HG03439 (cell line): Measurements from ENCODE around the gene BRAP.
"Not testable (repeated sequence)": the region's sequence is repeated elsewhere in the genome, so short reads cannot be mapped to it uniquely, and the experiment has no call there.

ENCODE experiments used
- ATAC-seq: cut with Tn5 transposase; IDR thresholded peaks from one replicate; pipeline ENCODE4 v1.9.1; 2021; ENCODE audit warnings: mild to moderate bottlenecking, moderate library complexity; ENCODE audit not compliant: unreplicated experiment

BRAP gene

DNA sequence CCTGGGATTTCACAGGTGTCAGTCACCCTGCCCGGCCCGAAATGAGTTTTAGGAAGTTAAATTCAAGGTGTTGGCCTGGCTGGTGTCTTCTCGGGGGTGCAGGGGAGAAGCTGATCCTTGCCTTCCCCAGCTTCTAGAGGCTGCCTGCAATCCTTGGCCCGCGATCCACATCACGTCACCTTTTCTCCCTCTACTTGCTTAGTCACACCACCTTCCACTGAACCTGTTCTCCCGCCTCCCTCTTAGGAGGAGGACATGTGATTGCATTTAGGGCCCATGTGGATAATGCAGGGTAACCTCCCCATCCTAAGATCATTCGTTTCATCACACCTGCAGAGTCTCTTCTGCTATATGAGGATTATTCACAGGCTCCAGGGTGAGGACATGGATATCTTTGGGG, 61.2 kb downstream of the BRAP start:
- no peak for ATAC-seq

DNA sequence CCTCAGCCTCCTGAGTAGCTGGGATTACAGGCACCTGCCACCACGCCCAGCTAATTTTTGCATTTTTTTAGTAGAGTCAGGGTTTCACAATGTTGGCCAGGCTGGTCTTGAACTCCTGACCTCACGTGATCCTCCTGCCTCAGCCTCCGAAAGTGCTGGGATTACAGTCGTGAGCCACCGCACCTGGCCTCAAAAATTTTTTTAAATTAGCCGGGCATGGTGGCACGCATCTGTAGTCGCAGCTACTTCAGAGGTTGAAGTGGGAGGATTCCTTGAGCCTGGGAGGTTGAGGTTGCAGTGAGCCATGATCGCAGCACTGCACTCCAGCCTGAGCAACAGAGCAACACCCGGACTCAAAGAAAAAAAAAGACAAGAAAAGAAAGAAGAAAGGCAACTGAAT, 67.9 kb downstream of the BRAP start:
- ATAC-seq: not testable (repeated sequence)

DNA sequence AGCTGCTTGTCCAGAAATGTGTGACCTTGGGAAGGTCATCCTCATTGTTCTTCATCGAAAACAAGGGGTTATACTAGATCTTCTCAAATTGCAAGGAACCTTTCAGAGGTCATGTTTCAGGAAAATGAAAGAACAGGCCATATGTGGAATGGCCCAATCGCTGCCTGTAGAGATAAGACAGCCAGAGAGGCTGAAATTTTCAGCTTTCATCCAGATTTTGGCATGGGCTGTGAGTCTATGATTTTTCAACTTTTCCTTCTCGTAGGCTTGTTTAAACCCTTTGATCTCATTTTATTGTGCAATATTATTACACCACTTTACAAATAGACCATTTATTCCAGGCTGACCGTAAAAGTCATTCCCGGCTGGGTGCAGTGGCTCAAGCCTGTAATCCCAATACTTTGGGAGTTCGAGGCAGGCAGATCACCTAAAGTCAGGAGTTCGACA, 69.6 kb downstream of the BRAP start:
- ATAC-seq: no peak

- no peak for ATAC-seq
Measured at GRCh38 chr12:111607239-111607638, 78.5 kb downstream of the BRAP start.

GRCh38 chr12:111606767-111607230, 79.0 kb downstream of the BRAP start:
- ATAC-seq: no peak

DNA sequence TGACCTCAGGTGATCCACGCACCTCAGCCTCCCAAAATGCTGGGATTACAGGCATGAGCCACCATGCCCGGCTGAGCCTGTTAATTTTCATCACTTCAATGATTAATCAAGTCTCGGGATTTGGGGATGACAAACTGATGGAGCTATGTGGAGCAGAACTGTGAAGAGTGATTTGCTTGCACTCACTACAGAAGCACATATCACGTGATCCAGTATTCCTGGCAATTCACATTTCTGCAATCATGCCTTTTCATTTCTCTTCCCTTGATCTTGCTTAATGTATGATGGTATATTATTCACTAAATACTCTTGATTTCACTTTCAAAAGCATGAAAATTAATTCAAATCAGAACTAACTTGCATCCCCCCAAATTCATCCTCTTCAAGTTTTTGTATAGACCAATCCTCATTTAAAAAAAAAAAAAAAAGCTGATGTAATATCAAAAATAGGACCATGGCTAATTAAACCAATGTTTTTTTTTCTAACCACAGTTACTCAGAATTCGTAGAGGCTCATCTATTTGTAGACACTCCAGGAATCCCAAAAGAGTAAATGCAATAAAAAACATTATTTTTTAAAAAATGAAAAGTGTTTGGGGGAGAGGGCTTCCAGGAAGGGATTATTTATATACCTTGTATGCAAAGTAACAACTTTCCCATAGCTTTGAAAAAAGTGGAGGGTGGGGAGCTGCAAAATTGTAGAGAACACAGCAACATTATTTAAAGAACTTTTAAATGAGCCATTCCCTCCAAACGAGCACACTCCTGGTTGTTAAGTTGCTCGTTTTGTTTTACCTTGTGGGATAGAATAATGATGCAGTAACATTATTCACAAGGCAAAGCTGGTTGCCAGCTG, 79.6 kb downstream of the BRAP start:
- no peak for ATAC-seq

DNA sequence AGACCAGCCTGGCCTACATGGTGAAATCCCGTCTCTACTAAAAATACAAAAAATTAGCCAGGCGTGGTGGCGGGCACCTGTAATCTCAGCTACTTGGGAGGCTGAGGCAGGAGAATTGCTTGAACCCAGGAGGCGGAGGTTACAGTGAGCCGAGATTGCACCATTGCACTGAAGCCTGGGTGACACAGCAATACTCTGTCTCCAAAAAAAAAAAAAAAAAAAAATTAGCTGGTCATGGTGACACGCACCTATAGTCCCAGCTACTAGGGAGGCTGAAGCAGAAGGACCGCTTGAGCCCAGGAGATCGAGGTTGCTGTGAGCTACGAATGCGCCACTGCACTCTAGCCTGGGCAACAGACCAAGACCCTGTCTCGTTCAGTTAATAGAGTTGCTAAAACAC, 82.9 kb downstream of the BRAP start:
- not testable (repeated sequence) for ATAC-seq

DNA sequence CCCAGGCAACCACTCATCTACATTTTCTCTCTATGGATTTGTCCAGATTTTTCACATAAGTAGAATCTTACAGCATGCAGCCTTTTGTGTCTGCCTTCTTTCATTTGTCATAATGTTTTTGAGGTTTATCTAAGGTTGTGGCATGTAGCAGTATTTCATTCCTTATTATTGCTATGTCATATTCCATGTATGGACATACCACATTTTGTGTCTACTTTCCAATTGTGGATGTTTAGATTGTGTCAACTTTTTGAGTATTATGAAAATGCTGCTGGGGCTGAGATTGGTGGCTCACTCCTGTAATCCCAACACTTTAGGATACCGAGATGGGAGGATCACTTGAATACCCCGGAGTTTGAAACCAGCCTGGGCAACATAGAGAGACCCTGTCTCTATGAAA, 83.4 kb downstream of the BRAP start:
- ATAC-seq: no peak

DNA sequence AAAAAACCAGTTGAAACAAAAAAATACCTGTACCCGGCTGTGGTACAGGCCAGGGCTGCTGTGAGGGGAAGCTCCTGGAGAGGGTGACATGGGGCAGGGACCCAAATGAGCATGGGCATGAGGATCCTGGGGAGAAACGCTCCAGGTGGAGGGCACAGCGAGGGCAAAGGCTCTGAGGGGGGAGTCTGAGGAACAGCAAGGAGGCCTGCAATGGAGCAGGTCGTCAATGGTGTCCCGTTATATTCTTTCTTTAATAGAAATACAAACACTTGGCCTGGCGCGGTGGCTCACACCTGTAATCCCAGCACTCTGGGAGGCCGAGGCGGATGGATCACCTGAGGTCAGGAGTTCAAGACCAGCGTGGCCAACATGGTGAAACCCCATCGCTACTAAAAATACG, 84.8 kb downstream of the BRAP start:
- ATAC-seq: not testable (repeated sequence)

DNA sequence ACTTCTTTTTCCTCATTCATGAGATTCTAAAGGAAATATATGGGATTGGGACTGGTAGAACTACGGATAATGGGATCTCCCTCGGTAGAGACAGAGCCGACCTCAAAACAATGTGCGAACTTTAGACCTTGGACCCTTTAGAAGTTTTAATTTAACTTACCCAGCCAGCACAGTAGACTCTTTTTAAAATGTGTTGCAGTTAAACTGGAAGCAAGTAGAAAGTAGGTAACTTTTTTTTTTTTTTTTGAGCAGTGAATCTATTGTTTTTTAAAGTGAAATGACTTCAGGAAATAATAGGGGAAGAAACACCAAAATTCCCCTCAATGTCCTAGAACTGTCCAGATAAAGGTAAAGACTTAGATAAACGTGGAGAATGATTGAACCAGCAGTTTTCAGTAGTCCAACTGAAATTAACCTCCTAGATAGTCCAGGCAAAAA, 85.5 kb downstream of the BRAP start:
- no peak for ATAC-seq

DNA sequence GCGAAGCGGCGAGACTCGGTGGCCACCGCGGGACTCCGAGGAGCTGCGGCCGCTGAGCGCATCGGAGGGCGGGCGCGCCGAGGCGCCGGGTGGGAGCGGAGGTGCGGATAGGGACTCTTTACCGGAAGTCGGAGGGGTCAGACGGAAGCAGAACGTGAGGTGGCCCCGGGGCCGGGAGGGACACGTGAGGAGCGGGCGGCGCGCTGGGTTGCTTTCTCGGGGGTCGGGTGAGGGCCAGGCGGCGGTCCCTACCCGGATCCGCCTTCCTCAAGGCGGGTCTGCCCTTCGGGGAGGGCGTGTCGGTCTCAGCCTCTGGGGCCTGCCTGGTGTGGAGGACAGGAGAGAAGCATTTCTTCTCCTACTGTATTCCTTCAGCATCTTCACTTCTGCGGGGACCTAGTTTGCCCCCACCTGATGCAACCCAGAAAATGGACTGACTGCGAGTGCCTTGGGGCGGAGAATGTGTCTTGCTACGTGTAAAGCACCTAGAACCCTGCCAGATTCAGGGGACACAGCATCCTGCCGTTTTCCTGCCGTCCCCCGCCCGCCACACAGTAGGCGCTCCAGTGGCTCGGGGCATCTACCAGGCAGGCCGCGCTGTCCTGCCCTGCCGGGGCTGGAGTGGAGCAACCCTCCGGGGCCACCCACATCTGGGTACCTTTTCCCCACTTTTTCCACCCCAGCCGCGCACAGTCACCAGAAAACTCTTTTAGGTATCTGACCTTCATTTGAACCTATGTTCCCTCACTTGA, 86.1 kb downstream of the BRAP start:
- peak; percentile 74 for ATAC-seq

DNA sequence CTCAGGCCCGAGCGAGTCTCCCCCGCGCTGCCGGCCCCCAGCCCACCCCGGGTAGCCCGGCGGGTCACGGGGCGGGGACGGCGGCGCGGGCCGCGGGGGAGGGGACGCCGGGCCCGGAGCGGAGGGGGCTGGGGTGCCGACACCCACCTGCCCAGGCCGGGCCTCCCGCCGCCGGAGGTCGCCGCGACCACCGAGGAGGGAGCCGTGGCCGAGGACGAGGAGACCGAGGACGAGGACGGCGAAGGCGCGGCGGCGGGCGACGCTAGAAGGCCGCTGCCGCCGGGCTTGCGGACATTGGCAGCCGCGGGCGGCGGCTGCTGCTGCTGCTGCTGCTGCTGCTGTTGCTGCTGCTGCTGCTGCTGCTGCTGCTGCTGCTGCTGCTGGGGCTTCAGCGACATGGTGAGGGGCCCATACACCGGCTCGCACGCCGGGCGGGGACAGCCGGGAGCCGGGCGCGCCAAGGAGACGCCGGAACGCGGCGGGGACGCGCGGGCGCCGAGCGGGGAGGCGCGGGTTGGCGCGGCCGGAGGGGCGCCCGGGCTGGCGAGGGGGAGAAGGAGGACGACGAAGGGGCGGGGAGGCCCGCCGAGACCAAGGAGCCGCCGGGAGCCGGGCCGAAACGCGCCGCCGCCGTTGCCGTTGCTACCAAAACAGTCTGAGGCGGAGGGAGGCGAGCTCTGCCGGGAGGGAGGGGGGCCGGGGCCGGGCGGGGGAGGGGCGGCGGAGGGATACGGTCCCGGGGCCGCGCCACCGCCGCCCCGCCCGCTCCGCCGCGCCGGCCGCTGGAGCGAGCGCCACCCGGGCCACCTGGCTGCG, 86.9 kb downstream of the BRAP start, which contains the start of gene ATXN2:
Gene ATXN2, minus strand, starts transcription at position 679 of the 816 bp plus-strand sequence. Its CDS starts 281 bp downstream, at position 398.
- peak; percentile 49 for ATAC-seq

DNA sequence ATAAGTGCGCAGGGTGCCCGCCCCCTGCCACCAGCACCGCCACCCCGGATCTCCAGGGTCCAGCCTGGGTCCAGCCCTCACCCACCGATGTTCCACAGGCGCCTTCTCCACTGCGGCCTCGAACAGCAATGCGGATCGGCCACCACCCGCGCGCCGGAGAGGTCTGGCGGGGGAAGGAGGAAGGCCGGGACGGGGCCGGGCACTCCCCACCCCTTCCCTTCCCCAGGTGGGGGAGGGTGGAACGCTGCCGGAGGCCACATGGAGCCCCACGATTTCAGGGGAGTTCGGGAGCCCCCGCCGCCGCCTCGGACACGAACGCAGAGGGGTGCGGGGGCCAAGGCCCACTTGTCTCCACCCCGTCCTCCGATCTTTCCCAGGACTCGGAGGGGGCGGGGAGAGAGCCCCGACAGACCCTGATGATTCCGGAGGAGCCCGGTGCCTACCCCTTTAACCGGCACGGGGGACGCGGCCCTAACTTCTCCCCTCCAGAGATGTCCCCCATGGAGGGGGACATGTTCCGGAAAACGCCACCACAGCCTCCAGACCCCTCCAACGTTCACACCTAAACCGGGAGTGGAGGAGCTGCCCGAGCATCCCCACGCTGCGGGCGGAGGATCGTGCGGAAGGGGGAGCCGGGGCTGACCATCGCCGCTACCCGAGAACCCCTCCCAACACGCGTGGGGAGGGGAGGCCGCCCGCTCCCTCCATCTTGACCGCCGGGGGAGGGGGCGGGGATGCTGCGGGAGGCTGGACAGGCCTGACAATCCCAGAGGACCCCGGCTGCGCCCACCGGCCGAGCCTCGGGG, 87.7 kb downstream of the BRAP start:
- no peak for ATAC-seq

GRCh38 chr12:111596985-111597830, 88.5 kb downstream of the BRAP start:
- no peak for ATAC-seq

DNA sequence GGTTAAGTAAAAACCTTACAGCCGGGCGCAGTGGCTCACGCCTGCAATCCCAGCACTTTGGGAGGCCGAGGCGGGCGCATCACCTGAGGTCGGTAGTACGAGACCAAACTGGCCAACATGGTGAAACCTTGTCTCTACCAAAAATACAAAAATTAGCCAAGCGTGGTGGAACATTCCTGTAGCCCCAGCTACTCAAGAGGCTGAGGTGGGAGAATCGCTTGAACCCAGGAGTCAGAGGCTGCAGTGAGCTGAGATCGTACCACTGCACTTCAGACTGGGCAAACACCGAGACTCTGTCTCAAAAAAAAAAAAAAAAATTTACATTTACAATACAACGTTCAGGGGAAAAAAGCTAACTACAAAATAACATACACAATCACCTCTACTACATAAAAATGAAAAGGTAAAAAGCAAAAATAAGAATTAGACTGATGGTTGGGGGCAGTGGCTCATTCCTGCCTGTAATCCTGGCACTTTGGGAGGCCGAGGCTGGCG, 90.4 kb downstream of the BRAP start:
- ATAC-seq: not testable (repeated sequence)
